ENCODE data around the gene SPECC1. TPM values are rescaled to one million over a fixed set of nuclear protein-coding genes. Genes with fewer than 3 reads are reported as not detected.
"Not testable (repeated sequence)": the region's sequence is repeated elsewhere in the genome, so short reads cannot be mapped to it uniquely, and the experiment has no call there.

SPECC1 gene
- total RNA-seq, 1 donor from 2014 or later: 76.4 TPM

DNA sequence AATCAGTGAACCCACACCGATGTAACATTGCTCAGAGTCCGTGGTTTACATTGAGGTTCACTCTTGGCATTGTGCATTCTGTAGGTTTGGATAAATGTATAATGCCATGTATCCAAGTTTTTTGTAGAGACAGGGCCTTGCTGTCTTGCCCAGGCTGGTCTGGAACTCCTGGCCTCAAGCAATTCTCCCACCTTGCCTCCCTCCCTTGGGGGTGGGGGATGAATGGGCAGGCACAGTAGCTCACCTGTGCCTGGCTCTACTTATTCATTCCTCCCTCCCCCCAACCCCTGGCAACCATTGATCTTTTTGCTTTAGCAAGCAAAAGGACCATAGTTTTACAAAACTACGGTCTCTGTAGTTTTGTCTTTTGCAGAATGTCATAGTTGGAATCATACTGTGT lies 181.4 kb downstream of the SPECC1 start:
- H3K27ac ChIP-seq: peak overlapping the region in 1 of 2 donors; percentile 66
- intact Hi-C loops (cut with DNase I): no loop called here

DNA sequence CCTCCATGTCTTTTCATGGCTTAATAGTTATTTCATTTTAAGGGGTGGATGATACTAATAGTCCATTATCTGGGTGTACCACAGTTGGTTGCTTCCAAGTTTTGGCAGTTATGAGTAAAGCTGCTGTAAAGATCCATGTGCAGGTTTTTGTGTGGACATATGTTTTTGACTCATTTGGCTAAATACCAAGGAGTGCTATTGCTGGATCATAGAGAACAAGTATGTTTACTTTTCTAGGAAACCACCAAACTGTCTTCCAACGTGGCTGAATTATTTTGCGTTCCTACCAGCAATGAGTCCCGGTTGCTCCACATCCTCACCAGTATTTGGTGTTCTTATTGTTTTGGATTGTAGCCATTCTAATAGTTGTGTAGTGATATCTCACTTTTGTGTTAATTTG lies 181.9 kb downstream of the SPECC1 start:
- Histone ChIP-seq H3K4me3 (no peak overlapping the region), H3K27ac (no peak overlapping the region), H3K27me3 (no peaks in the 10 kb centered on the region), H3K4me1 (peaks cover 0 to 25% of the 10 kb centered on the region in 2 donors), H3K36me3 (no peaks in the 10 kb centered on the region), H3K9me3 (no peaks in the 10 kb centered on the region)
- intact Hi-C loops (cut with DNase I): no loop called here
- TF ChIP-seq CTCF (IDR thresholded peaks at IDR 0.05): no peak
- no peak for DNase-seq (ENCODE audit: low spot score in 2 of 2)

More for the DNA sequence above, 181.4 kb downstream of the SPECC1 start:
- Histone ChIP-seq H3K36me3 (no peaks in the 10 kb centered on the region), H3K9me3 (no peaks in the 10 kb centered on the region), H3K4me3 (no peak overlapping the region), H3K27me3 (no peaks in the 10 kb centered on the region), H3K4me1 (peaks cover 0 to 25% of the 10 kb centered on the region in 2 donors)
- DNase-seq (ENCODE audit: low spot score in 2 of 2): no peak
- TF ChIP-seq CTCF (IDR thresholded peaks at IDR 0.05): no peak

DNA sequence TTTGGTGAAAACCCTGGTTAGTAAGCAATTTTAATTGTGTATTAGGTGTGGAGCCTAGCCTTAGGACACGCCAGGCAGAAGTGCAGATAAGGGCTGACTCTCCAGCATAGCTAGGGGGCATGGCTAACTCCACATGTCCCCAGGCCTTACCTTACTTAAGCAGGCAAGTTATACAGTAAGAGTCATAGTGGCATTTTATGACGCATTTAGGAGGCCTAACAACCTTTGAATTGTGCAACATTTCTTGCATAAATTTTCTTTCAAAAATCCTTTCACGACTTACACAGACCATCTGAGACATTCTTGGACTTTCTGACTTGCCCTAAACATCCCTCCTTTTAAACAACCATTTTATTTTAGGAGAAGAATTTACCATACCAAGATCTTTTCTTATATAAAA lies 187.1 kb downstream of the SPECC1 start:
- H3K4me1 ChIP-seq: peaks cover 0 to 22% of the 10 kb centered on the region in 2 donors
- H3K27ac ChIP-seq; H3K27me3 ChIP-seq; H3K36me3 ChIP-seq; H3K4me3 ChIP-seq; DNase-seq (ENCODE audit: low spot score in 2 of 2); intact Hi-C loops (cut with DNase I); H3K9me3 ChIP-seq: not testable (repeated sequence)

DNA sequence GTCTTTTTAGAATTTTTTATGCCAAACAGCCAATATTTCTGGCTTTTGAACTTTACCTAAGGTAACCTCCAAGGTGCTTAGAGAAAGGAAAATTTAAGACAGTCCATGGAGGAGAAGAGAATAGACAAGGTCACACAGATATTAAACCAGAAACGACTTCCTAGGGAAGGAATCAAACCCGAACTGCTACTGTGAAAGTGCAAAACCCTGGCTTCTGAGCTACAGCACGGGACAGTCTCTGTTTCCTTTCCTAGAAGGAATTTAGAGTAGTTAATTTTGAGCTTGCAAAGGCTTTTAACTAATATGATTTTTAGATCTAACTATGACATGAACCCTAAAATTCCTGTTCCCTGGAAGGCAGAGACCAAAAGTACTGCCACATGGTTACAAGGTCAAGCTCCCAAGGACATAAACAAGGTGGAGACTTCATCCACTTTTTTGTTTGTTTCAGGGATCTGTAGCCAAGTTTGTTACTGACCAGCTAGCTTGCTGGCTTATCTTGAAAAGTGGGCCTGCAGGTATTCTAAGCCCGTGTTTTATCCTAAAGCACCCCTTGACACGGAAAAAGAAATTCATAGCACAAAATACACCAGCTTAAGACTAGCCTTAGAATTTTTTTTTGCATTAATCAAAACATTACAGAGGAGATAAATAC lies 188.2 kb downstream of the SPECC1 start:
- TF ChIP-seq CTCF (IDR thresholded peaks at IDR 0.05): no peak
- peaks cover 0 to 19% of the 10 kb centered on the region in 2 donors for H3K4me1 ChIP-seq
- H3K9me3 ChIP-seq: no peaks in the 10 kb centered on the region
- intact Hi-C loops (cut with DNase I): no loop called here
- H3K4me3 ChIP-seq: no peak overlapping the region
- H3K27me3 ChIP-seq: no peaks in the 10 kb centered on the region
- H3K36me3 ChIP-seq: no peaks in the 10 kb centered on the region
- DNase-seq (ENCODE audit: low spot score in 2 of 2): no peak
- H3K27ac ChIP-seq: no peak overlapping the region

- H3K4me1 ChIP-seq: peaks cover 0 to 12% of the 10 kb centered on the region in 2 donors
- H3K27ac ChIP-seq: no peak overlapping the region
- H3K4me3 ChIP-seq: no peak overlapping the region
- intact Hi-C loops (cut with DNase I): no loop called here
- no peak for DNase-seq (ENCODE audit: low spot score in 2 of 2)
- H3K36me3 ChIP-seq: peaks cover 0 to 12% of the 10 kb centered on the region in 2 donors
- no peak for TF ChIP-seq CTCF (IDR thresholded peaks at IDR 0.05)
- no peaks in the 10 kb centered on the region for H3K9me3 ChIP-seq
- H3K27me3 ChIP-seq: no peaks in the 10 kb centered on the region
These were observed 191.0 kb downstream of the SPECC1 start for GRCh38 chr17:20200016-20200795.

DNA sequence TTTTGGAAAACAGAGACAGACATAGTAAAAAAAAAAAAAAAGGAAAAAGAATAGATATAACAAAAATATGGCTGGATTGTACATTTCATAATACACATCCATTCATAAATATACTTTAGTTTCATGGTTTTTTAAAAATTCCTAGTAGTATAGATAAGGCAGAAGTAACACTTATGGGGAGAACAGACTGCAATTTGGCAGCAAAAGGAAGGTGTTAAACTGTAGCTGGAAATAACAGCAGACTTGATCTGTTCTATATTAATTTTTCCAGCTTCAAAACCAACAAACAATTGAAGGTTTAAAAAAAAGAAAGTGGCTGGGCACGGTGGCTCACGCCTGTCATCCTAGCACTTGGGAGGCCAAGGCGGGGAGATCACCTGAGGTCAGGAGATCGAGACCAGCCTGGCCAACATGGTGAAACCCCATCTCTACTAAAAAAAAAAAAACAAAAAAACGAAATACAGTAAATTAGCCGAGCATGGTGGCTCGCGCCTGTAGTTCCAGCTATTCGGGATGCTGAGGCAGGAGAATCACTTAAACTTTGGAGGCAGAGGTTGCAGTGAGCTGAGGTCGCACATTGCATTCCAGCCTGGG lies 191.8 kb downstream of the SPECC1 start:
- H3K9me3 ChIP-seq: no peaks in the 10 kb centered on the region
- peaks cover 0 to 12% of the 10 kb centered on the region in 2 donors for H3K36me3 ChIP-seq
- intact Hi-C loops (cut with DNase I): no loop called here
- peaks cover 0 to 18% of the 10 kb centered on the region in 2 donors for H3K4me1 ChIP-seq
- no peak overlapping the region for H3K27ac ChIP-seq
- no peak for TF ChIP-seq CTCF (IDR thresholded peaks at IDR 0.05)
- H3K4me3 ChIP-seq: no peak overlapping the region
- H3K27me3 ChIP-seq: no peaks in the 10 kb centered on the region
- no peak for DNase-seq (ENCODE audit: low spot score in 2 of 2)

Data from ascending aorta (tissue), 2 donors.